ENCODE results near the gene SMIM24. TPM values are rescaled to one million over a fixed set of nuclear protein-coding genes. Genes with fewer than 3 reads are reported as not detected.

The SMIM24 gene
- total RNA-seq, 1 donor from 2014 or later, result 1.7 TPM

GRCh38 chr19:3521104-3521445, 40.8 kb upstream of the SMIM24 start:
- no peak overlapping the region for H3K27ac Mint-ChIP-seq
- no peaks in the 10 kb centered on the region for H3K27me3 Mint-ChIP-seq (ENCODE audit: insufficient read depth, low read depth)
- Histone ChIP-seq H3K36me3 (no peaks in the 10 kb centered on the region), H3K27me3 (no peaks in the 10 kb centered on the region), H3K4me2 (no peak overlapping the region), H3F3A (ENCODE audit: low read depth) (no peaks in the 10 kb centered on the region), H3K9me3 (ENCODE audit: low read depth) (no peaks in the 10 kb centered on the region), H4K20me1 (ENCODE audit: low read depth) (peaks cover 97% of the 10 kb centered on the region), H3K4me1 (peaks cover 4% of the 10 kb centered on the region), H2AFZ (replicated peaks) (no peak overlapping the region), H3K27ac (no peak overlapping the region), H3K79me2 (ENCODE audit: low read depth) (peaks cover 53% of the 10 kb centered on the region), H3K9ac (no peak overlapping the region), H3K4me3 (no peak overlapping the region)
- DNase-seq (ENCODE audit: low spot score), result no peak
- no peak overlapping the region for H3K4me3 Mint-ChIP-seq
- H3K4me1 Mint-ChIP-seq, result peaks cover 6% of the 10 kb centered on the region
- no peaks in the 10 kb centered on the region for H3K9me3 Mint-ChIP-seq
- peaks cover 9% of the 10 kb centered on the region for H3K36me3 Mint-ChIP-seq
- TF ChIP-seq EZH2phosphoT487 (IDR thresholded peaks at IDR 0.05) (no peak), CTCF (IDR thresholded peaks at IDR 0.05) (no peak), EZH2 (IDR thresholded peaks at IDR 0.05) (no peak)

- Histone ChIP-seq H3K4me1 (peaks cover 4% of the 10 kb centered on the region), H3K9ac (no peak overlapping the region), H3K4me3 (no peak overlapping the region), H3F3A (ENCODE audit: low read depth) (no peaks in the 10 kb centered on the region), H2AFZ (replicated peaks) (no peak overlapping the region), H3K4me2 (no peak overlapping the region), H3K27me3 (no peaks in the 10 kb centered on the region), H3K27ac (no peak overlapping the region), H3K36me3 (no peaks in the 10 kb centered on the region), H4K20me1 (ENCODE audit: low read depth) (peaks cover 98% of the 10 kb centered on the region), H3K9me3 (ENCODE audit: low read depth) (no peaks in the 10 kb centered on the region), H3K79me2 (ENCODE audit: low read depth) (peaks cover 59% of the 10 kb centered on the region)
- Mint-ChIP-seq H3K27me3 (ENCODE audit: insufficient read depth, low read depth) (no peaks in the 10 kb centered on the region), H3K9me3 (no peaks in the 10 kb centered on the region), H3K27ac (no peak overlapping the region), H3K4me1 (peaks cover 6% of the 10 kb centered on the region), H3K36me3 (peaks cover 9% of the 10 kb centered on the region), H3K4me3 (no peak overlapping the region)
- TF ChIP-seq EZH2 (IDR thresholded peaks at IDR 0.05) (no peak), EZH2phosphoT487 (IDR thresholded peaks at IDR 0.05) (no peak), CTCF (IDR thresholded peaks at IDR 0.05) (no peak)
- no peak for DNase-seq (ENCODE audit: low spot score)
Measured at GRCh38 chr19:3520166-3521103, 40.1 kb upstream of the SMIM24 start.

GRCh38 chr19:3519126-3519525, 38.8 kb upstream of the SMIM24 start:
- DNase-seq (ENCODE audit: low spot score), result no peak
- no peak overlapping the region for H3K9ac ChIP-seq
- H3K9me3 ChIP-seq (ENCODE audit: low read depth), result no peaks in the 10 kb centered on the region
- H3K4me3 ChIP-seq, result no peak overlapping the region
- Mint-ChIP-seq H3K9me3 (no peaks in the 10 kb centered on the region), H3K4me1 (peaks cover 11% of the 10 kb centered on the region), H3K36me3 (peaks cover 6% of the 10 kb centered on the region), H3K4me3 (no peak overlapping the region), H3K27ac (no peak overlapping the region), H3K27me3 (ENCODE audit: insufficient read depth, low read depth) (no peaks in the 10 kb centered on the region)
- H4K20me1 ChIP-seq (ENCODE audit: low read depth), result peaks cover 100% of the 10 kb centered on the region
- H2AFZ ChIP-seq (replicated peaks), result no peak overlapping the region
- no peaks in the 10 kb centered on the region for H3K27me3 ChIP-seq
- H3K79me2 ChIP-seq (ENCODE audit: low read depth), result peaks cover 72% of the 10 kb centered on the region
- no peak overlapping the region for H3K27ac ChIP-seq
- no peaks in the 10 kb centered on the region for H3K36me3 ChIP-seq
- H3K4me2 ChIP-seq, result no peak overlapping the region
- no peaks in the 10 kb centered on the region for H3F3A ChIP-seq (ENCODE audit: low read depth)
- peaks cover 4% of the 10 kb centered on the region for H3K4me1 ChIP-seq
- TF ChIP-seq CTCF (IDR thresholded peaks at IDR 0.05), result no peak
- TF ChIP-seq EZH2 (IDR thresholded peaks at IDR 0.05), result no peak
- TF ChIP-seq EZH2phosphoT487 (IDR thresholded peaks at IDR 0.05), result no peak

All from neural progenitor cell (in vitro differentiated cells).